Measurements from ENCODE around the gene DAND5. TPM values are rescaled to one million over a fixed set of nuclear protein-coding genes. Genes with fewer than 3 reads are reported as not detected.
A peak's percentile ranks its signal among the peaks of the same experiment; 100 is the strongest.

Gene DAND5
- total and polyA plus RNA-seq, 9 of the 15 experiments (the other 6 are each of a cell fraction or from before 2014, with no cell fraction given), result 0.22 to 0.83 (median 0.60) TPM

- TF ChIP-seq CUX1 (CRISPR knock-in tag; IDR thresholded peaks at IDR 0.05) (no peak), ZNF780A (CRISPR knock-in tag; IDR thresholded peaks at IDR 0.05) (no peak), C11orf30 (IDR thresholded peaks at IDR 0.05; ENCODE audit: low read depth) (no peak), SRF (CRISPR knock-in tag; IDR thresholded peaks at IDR 0.05) (no peak), CHCHD3 (CRISPR knock-in tag; IDR thresholded peaks at IDR 0.05) (no peak), HNRNPK (IDR thresholded peaks at IDR 0.05; ENCODE audit: low read depth, low read length, poor library complexity, severe bottlenecking) (no peak), POLR2H (tag; IDR thresholded peaks at IDR 0.05; ENCODE audit: low read depth) (no peak), MAFF (IDR thresholded peaks at IDR 0.05; ENCODE audit: low read length) (no peak), E2F3 (CRISPR knock-in tag; IDR thresholded peaks at IDR 0.05) (peak; percentile 74; the same call in 1 of the 2 replicates), ZNF785 (CRISPR knock-in tag; IDR thresholded peaks at IDR 0.05) (no peak), SMARCA4 (IDR thresholded peaks at IDR 0.05) (no peak), GABPA (tag; conservative IDR thresholded peaks at IDR 0.05; ENCODE audit: low read depth) (no peak), ZNF384 (IDR thresholded peaks at IDR 0.05; ENCODE audit: low read depth, low read length) (0 out of 2 replicates have a peak, but pooled peaks have one; percentile 13), MAFK (IDR thresholded peaks at IDR 0.05; ENCODE audit: low read length) (peak; percentile 21; the same call in 1 of the 2 replicates), IRF1 (CRISPR knock-in tag; IDR thresholded peaks at IDR 0.05; ENCODE audit: borderline replicate concordance) (no peak), FOXP1 (CRISPR knock-in tag; IDR thresholded peaks at IDR 0.05) (peak; percentile 76), FIP1L1 (IDR thresholded peaks at IDR 0.05; ENCODE audit: low read depth, low read length, poor library complexity, severe bottlenecking) (no peak), FOXK2 (conservative IDR thresholded peaks at IDR 0.05 in 1 of 2, IDR thresholded peaks at IDR 0.05 in 1 of 2; ENCODE audit: low read depth in 2 of 2) (no peak), ZBTB9 (CRISPR knock-in tag; IDR thresholded peaks at IDR 0.05) (peak; percentile 55; the same call in 1 of the 2 replicates), ATF3 (IDR thresholded peaks at IDR 0.05) (no peak; the same call in 1 of the 2 replicates), ATF3 (CRISPR knock-in tag; conservative IDR thresholded peaks at IDR 0.05) (peak; percentile 44; the same call in 1 of the 2 replicates), ZEB2 (IDR thresholded peaks at IDR 0.05) (no peak)
Measured at GRCh38 chr19:12983542-12984142, 14.3 kb downstream of the DAND5 start (continued).

All from K562 (cell line).